ENCODE results near the gene LHFPL2.
A peak's percentile ranks its signal among the peaks of the same experiment; 100 is the strongest.

LHFPL2 gene

GRCh38 chr5:78618303-78618702 is 30.3 kb downstream of the LHFPL2 start:
- no peak for DNase-seq (ENCODE audit: low spot score)

- DNase-seq (ENCODE audit: low spot score), result peak; percentile 20
Measured at GRCh38 chr5:78615697-78616096, 32.9 kb downstream of the LHFPL2 start.

DNA sequence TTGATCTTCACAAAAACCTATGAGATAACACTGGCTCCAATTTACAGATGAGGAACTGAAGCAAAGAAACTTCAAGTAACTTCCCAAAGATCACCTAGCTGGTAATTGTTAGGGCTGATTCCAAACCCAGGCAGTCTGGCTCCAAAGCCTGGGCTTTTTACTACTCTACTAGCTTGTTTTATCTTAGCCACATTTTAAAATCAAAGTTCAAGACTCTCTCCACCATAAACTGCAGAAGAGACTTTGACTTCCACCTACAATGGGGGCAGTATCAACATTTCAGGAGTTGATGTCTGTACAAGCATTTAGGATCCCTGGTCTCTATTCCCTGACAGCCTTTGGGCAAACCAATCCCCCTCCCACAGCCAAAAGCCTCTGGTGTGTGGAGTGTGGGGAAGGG is 33.8 kb downstream of the LHFPL2 start:
- no peak for DNase-seq (ENCODE audit: low spot score)

DNA sequence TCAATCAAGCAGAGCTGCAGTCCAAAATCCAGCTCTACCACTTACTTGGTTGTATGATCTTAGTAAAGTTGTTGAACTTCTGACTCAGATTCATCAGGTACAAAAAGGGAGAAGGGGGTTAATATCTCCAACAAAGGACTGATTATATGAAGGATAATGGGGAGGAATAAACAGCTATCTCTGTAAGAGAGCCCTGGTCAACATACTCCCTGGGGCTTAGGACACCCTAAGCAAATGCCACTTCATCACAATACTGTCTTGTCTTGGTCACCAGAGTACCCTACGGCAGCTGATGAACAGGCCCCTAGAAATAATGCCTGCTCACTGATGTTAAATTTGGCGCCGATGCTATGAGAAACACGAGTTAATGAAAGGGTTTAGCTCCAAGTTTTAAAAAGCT is 34.8 kb downstream of the LHFPL2 start:
- DNase-seq (ENCODE audit: low spot score), result no peak

- DNase-seq (ENCODE audit: low spot score), result no peak
Measured at GRCh38 chr5:78613151-78613533, 35.4 kb downstream of the LHFPL2 start.

DNA sequence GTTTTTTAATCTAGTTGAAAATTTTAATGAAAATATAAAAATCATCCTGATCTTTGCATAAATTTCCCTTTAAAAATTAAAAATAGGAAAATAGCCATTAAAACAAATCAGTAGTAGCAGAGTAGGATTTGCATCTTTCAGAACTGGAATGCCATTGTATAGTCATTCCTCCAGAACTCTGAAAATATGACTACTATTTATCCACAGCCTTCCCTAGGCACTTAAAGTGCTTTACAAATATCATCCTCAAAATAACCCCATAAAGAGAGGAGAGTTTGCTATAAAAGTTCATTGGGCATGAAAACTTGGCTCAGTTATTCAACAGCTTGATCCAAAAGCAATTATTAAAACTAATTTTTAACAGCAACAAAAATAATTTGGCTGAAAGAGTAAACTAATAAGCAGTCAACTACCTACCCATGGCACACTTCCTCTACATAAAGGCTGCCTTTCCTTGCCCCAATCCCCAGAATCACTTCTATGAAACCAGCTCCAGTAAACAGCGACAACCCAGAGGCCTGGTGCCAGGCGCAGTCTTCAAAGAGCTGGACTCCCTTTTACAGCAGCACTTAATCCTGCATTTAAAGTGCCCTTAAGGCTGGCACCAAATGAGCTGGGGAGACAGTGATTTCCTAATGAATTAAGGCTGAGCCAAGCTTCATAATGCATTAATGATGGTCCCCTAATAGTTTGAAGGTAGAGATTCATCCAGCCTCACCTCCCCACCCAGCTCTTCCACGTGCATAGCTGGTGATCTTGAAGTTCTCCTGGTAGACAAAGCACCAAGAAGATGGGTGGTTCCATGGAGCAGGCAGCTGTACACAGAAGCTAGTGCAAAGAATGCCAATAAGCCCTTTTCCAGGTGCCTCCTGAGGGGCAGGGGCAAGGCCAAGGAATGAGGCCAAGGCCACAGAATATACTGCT is 36.1 kb downstream of the LHFPL2 start:
- no peak for DNase-seq (ENCODE audit: low spot score)

DNA sequence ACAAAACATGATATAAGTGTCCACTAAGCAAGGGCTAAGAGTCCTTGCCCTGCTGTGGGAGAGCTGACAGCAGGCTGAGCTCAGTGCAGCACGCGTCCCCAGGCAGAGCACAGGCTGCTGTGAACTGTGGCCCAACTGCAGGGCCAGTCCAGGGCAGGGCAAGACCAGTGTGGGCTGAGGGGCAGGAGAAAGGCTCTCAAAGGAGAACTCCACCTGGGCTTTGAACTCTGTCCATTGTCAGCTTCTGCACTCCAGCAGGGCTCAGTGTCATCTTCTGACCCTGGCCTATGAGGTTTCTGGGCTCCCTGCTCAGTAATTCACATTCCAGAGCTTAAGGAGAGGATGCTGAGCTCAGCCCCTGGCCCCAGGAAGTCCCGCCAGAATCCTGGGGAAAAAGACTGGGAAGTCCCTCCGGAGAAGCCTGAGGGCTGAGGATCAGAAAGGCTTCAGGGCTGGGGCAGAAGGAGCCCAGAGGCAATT is 37.4 kb downstream of the LHFPL2 start:
- no peak for DNase-seq (ENCODE audit: low spot score)

- DNase-seq (ENCODE audit: low spot score), result no peak
Measured at GRCh38 chr5:78610636-78611035, 37.9 kb downstream of the LHFPL2 start.

GRCh38 chr5:78610163-78610583 is 38.4 kb downstream of the LHFPL2 start:
- no peak for DNase-seq (ENCODE audit: low spot score)

- no peak for DNase-seq (ENCODE audit: low spot score)
Measured at GRCh38 chr5:78607864-78608263, 40.7 kb downstream of the LHFPL2 start.

DNA sequence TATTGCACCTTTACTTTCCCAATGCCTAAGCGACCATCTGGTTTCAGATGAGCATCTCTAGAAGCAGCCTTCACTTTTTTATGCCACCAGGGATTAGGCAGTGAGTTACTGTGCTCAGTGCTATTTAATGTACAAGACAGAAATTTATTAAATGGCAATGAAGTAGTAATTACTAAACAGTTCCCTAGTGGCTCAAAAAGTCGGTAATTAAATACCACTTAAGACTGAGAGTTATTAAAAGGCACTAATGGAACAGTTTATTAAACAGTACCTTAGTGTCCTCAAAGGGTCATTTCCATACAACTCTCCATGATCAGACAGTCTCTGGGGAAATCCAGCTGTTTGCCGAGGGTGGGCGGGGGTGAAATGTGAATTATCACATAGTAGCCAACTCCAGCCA is 42.3 kb downstream of the LHFPL2 start:
- no peak for DNase-seq (ENCODE audit: low spot score)

DNA sequence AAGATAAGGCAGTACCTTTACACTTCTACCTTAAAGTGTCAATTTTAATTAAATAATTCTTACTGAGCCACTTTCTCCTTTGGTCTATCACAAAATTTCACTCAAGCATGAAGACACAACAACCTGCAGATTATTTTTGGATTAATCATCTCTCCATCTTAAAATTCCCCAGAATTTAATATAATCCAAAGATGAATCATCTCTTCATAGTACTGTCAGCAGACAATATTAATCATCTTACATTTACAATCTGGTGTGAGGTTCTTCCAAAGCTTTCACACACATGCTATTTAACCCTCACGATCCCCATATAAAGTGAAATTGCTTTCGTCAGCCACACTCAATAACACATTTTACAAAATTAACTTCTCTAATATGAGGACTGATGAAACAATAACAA is 43.0 kb downstream of the LHFPL2 start:
- no peak for DNase-seq (ENCODE audit: low spot score)

- no peak for DNase-seq (ENCODE audit: low spot score)
Measured at GRCh38 chr5:78604689-78605285, 43.8 kb downstream of the LHFPL2 start.

DNA sequence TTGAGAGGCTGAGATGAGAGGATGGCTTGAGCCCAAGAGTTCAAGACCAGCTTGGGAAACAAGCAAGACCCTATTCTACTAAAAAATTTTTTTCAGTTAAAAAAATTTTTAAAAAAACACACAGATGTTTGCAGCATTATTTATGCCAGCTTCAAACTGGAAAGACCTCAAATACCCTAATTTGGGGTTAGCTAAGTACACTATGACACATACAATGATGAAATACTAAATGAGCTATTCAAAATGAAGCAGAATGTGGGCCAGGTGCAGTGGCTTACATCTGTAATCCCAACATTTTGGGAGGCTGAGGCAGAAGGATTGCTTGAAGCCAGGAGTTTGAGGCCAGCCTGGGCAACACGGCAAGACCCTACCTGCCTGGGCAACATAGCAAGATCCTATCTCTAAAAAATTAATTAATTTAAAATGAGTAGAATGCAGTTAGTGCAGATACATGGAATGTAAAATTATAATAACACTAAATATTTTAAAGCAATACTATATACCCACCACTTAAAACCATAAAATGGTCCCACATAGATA is 44.9 kb downstream of the LHFPL2 start:
- DNase-seq (ENCODE audit: low spot score), result no peak

- DNase-seq (ENCODE audit: low spot score), result no peak
Measured at GRCh38 chr5:78602400-78602799, 46.2 kb downstream of the LHFPL2 start.

- no peak for DNase-seq (ENCODE audit: low spot score)
Measured at GRCh38 chr5:78601559-78602314, 46.8 kb downstream of the LHFPL2 start.

DNA sequence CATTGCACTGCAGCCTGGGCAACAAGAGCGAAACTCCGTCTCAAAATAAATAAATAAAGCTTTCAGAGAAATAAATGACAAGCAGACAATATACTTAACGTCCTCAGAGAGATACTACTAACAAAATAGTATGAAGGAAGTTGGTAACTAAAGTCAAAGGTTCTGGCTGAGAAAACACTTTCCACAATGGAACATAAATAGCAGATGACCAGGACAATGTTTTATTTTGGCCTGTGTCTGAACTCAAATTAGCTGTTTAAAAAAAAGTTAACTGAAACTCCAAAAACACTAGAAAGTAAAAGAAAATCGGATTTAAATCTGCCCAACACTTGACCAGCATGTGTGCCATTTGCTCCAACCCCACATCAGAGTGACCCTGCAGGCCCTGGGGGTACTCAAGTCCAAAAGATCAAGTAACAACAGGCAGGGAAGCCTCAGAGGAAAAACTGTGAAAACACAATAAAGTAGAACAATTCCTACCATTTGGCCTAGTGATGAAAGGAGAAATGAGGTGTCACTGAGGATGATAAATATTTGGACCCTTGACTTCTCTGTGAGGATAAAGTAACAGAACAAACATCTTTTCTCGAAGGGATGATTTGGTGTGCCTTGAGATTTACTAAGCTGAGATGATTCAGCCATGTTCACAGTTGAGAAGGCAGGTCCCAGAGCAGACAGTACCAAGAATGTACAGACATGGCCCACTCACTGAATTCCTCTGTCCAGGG is 47.7 kb downstream of the LHFPL2 start:
- no peak for DNase-seq (ENCODE audit: low spot score)

- no peak for DNase-seq (ENCODE audit: low spot score)
Measured at GRCh38 chr5:78598973-78599372, 49.6 kb downstream of the LHFPL2 start.

GRCh38 chr5:78597974-78598371 is 50.6 kb downstream of the LHFPL2 start:
- no peak for DNase-seq (ENCODE audit: low spot score)

- no peak for DNase-seq (ENCODE audit: low spot score)
Measured at GRCh38 chr5:78597068-78597973, 51.3 kb downstream of the LHFPL2 start.

DNA sequence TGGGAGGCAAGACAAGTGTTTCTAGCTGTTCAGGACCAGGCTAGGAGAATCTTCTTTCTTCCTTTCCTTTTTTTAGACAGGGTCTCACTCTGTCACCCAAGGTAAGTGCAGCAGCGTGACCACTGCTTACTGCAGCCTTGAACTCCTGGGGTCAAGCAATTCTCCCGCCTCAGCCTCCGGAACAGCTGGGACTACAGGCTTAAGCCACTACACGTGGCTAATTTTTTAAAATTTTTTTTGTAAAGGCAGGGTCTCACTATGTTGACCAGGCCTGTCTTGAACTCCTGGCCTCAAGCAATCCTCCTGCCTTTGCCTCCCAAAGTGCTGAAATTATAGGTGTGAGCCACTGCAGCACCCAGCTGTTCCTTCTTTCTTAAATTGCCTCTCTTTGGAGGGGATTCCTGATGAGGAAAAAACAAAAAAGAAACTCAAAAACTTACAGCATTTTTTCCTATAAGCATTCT is 53.1 kb downstream of the LHFPL2 start:
- DNase-seq (ENCODE audit: low spot score), result no peak
